ENCODE data around the gene ALK.

- TF ChIP-seq ZNF274 (IDR thresholded peaks at IDR 0.05; ENCODE audit: low read depth, low read length), result no peak
- no peak for TF ChIP-seq YY1 (IDR thresholded peaks at IDR 0.05; ENCODE audit: insufficient read depth, insufficient read length)
- TF ChIP-seq SUZ12 (IDR thresholded peaks at IDR 0.05; ENCODE audit: extremely low read depth, insufficient read depth, insufficient read length), result no peak
These were observed 696.5 kb downstream of the ALK start for GRCh38 chr2:29224693-29225551.

Data from NT2/D1 (cell line).